MCF 10A (cell line): Measurements from ENCODE around the gene ENTREP1. TPM values are rescaled to one million over a fixed set of nuclear protein-coding genes. Genes with fewer than 3 reads are reported as not detected.

Source experiments
- BruUV-seq: library from RNA; stranded (reverse); fragments of 400-500 nt; replicated peaks from 2 replicates; lab custom pipeline; 2021; lab: Mats Ljungman, UMichigan
- CTCF ChIA-PET: fragments of 300-600 bp; sonication (Branson Sonifier 250); formaldehyde crosslinking; extraction: SDS; loops from one replicate; lab custom pipeline; 2021; ENCODE audit warnings: antibody characterized with exemption, inconsistent platforms; lab: Yijun Ruan, JAX
- POLR2A ChIA-PET: fragments of 300-600, 350-650 bp; sonication (Branson Sonifier 250); formaldehyde crosslinking; extraction: SDS; loops from one replicate; lab custom pipeline; 2020; ENCODE audit warnings: antibody characterized with exemption, inconsistent platforms; lab: Yijun Ruan, JAX
- DNase-seq: peaks from one replicate; pipeline ENCODE4 v3.0.0-alpha.2; 2018; ENCODE audit not compliant: unreplicated experiment
- H3K27ac Mint-ChIP-seq: one replicate; pipeline ENCODE4 v1.8.0; 2022; ENCODE audit warnings: mild to moderate bottlenecking, low read depth, mixed read lengths; ENCODE audit not compliant: unreplicated experiment
- H3K27me3 Mint-ChIP-seq: one replicate; pipeline ENCODE4 v1.8.0; 2022; ENCODE audit warnings: mixed read lengths; ENCODE audit not compliant: insufficient read depth, unreplicated experiment
- H3K36me3 Mint-ChIP-seq: one replicate; pipeline ENCODE4 v1.8.0; 2022; ENCODE audit warnings: mild to moderate bottlenecking, moderate library complexity, mixed read lengths; ENCODE audit not compliant: insufficient read depth, unreplicated experiment
- H3K4me1 Mint-ChIP-seq: one replicate; pipeline ENCODE4 v1.8.0; 2022; ENCODE audit warnings: mixed read lengths; ENCODE audit not compliant: insufficient read depth, unreplicated experiment
- H3K4me3 Mint-ChIP-seq: one replicate; pipeline ENCODE4 v1.8.0; 2022; ENCODE audit warnings: mild to moderate bottlenecking, moderate library complexity, mixed read lengths; ENCODE audit not compliant: unreplicated experiment
- H3K9me3 Mint-ChIP-seq: one replicate; pipeline ENCODE4 v1.8.0; 2022; ENCODE audit warnings: mixed read lengths; ENCODE audit not compliant: unreplicated experiment
- intact Hi-C: fragments of 100-400 bp; cut with micrococcal nuclease; formaldehyde crosslinking; loops from 2 replicates; pipeline ENCODE4 v1.14.1; 2022
- total RNA-seq: library from RNA; stranded (reverse); gene quantifications from 2 replicates; pipeline ENCODE4 v1.2.3, GENCODE V29; 2022
- TF ChIP-seq, protein P1 (sequence below): fragments of 200-600 bp; IDR thresholded peaks from one replicate; pipeline ENCODE4 v1.8.0; 2022; ENCODE audit warnings: antibody characterized with exemption, mild to moderate bottlenecking; ENCODE audit not compliant: unreplicated experiment

ENTREP1 gene
- total RNA-seq, 1 experiment from 2014 or later, result 0.35 TPM

DNA sequence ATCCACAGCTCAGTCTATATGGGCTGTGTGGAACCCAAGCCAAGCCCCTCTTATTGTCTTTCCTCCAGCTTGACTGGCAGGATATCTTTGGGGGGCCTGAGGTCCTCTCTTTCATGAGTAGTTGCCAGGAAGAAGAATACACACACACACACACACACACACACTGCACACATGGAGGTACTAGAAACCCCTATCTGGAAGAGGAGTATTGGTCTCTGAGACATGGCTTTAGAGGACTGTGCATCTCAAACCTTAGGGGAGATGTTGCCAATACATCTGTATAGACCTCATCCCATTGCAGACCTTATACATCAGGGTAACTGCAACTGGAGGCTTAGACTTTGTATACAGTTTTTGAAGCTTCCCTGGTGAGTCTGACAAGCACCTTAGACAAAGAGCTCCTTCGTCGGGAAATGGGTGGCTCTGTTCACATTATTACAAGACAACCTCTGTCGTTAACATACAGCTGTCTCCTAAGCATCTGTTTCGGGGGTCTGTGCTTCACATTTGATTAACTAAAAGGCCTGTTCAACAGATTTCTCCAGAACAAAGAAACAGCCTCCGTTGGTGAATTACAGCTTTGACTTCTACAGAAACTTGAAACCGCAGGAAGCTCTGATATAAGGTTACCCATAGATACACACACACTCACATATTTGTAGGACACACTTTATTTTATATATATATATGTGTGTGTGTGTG, 5.5 kb upstream of the ENTREP1 start:
- no TSS peak for BruUV-seq
- H3K27me3 Mint-ChIP-seq, result no peaks in the 10 kb centered on the region
- intact Hi-C loops, result no loop called here
- H3K4me3 Mint-ChIP-seq, result no peak overlapping the region
- DNase-seq, result no peak
- TF ChIP-seq, protein P1, sequence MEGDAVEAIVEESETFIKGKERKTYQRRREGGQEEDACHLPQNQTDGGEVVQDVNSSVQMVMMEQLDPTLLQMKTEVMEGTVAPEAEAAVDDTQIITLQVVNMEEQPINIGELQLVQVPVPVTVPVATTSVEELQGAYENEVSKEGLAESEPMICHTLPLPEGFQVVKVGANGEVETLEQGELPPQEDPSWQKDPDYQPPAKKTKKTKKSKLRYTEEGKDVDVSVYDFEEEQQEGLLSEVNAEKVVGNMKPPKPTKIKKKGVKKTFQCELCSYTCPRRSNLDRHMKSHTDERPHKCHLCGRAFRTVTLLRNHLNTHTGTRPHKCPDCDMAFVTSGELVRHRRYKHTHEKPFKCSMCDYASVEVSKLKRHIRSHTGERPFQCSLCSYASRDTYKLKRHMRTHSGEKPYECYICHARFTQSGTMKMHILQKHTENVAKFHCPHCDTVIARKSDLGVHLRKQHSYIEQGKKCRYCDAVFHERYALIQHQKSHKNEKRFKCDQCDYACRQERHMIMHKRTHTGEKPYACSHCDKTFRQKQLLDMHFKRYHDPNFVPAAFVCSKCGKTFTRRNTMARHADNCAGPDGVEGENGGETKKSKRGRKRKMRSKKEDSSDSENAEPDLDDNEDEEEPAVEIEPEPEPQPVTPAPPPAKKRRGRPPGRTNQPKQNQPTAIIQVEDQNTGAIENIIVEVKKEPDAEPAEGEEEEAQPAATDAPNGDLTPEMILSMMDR, result no peak
- CTCF ChIA-PET, result interaction anchor here (0.6 to 2.0 kb wide), 2 partner anchors 9 to 11 kb away, joined by 3 to 5 read pairs; no protein-coding TSS in a partner anchor
- no peaks in the 10 kb centered on the region for H3K9me3 Mint-ChIP-seq
- H3K27ac Mint-ChIP-seq, result no peak overlapping the region
- no peaks in the 10 kb centered on the region for H3K36me3 Mint-ChIP-seq
- no peaks in the 10 kb centered on the region for H3K4me1 Mint-ChIP-seq
- POLR2A ChIA-PET, result interaction anchor here (0.8 to 0.9 kb wide), 2 partner anchors 16 to 22 kb away, joined by 3 read pairs; no protein-coding TSS in a partner anchor

DNA sequence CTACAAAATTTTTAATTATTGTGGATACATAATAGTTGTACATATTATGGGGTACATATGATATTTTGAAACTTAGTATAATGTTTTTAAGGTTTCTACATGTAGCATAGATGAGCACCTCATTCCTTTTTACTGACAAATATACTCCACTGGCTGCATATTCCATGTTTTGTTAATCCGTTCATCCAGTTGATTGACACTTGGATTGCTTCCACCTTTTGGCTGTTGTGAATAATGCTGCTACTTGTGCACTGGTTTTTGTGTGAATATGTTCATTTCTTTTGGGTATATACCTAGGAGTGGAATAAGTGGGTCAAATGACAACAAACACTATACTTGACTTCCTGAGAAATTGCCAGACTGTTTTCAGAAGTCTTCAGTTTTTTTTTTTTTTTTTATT, 2.8 kb upstream of the ENTREP1 start:
- ChIA-PET CTCF (interaction anchor here (0.7 to 1.2 kb wide), 2 partner anchors 12 to 27 kb away, joined by 5 to 7 read pairs; no protein-coding TSS in a partner anchor), POLR2A (interaction anchor here (0.7 kb wide), 1 partner anchor 22 kb away, joined by 3 read pairs; no protein-coding TSS in a partner anchor)
- DNase-seq, result peak; percentile 10
- TF ChIP-seq, protein P1, result no peak
- intact Hi-C loops, result no loop called here
- H3K27ac Mint-ChIP-seq, result no peak overlapping the region
- H3K4me3 Mint-ChIP-seq, result no peak overlapping the region
- H3K4me1 Mint-ChIP-seq, result no peaks in the 10 kb centered on the region
- no peaks in the 10 kb centered on the region for H3K9me3 Mint-ChIP-seq
- peaks cover 20% of the 10 kb centered on the region for H3K27me3 Mint-ChIP-seq
- no peaks in the 10 kb centered on the region for H3K36me3 Mint-ChIP-seq
- no TSS peak for BruUV-seq

GRCh38 chr9:69323861-69324260, 1.2 kb upstream of the ENTREP1 start:
- intact Hi-C loops, result no loop called here
- Mint-ChIP-seq H3K27ac (no peak overlapping the region), H3K9me3 (no peaks in the 10 kb centered on the region), H3K4me1 (no peaks in the 10 kb centered on the region), H3K36me3 (no peaks in the 10 kb centered on the region), H3K4me3 (no peak overlapping the region), H3K27me3 (peaks cover 37% of the 10 kb centered on the region)
- ChIA-PET POLR2A (no interaction called here), CTCF (interaction anchor here (0.6 to 1.0 kb wide), 8 partner anchors 63 to 756 kb away, joined by 3 to 5 read pairs (median 3); no protein-coding TSS in a partner anchor)
- TF ChIP-seq, protein P1, result no peak
- DNase-seq, result no peak
- BruUV-seq, result no TSS peak

GRCh38 chr9:69325409-69326212, 596 bp downstream of the ENTREP1 start:
- ChIA-PET CTCF (interaction anchor here (0.6 to 0.9 kb wide), 4 partner anchors 32 to 130 kb away, joined by 3 to 4 read pairs (median 3); no protein-coding TSS in a partner anchor), POLR2A (interaction anchor here (1.2 kb wide), 1 partner anchor 9 kb away, joined by 3 read pairs; no protein-coding TSS in a partner anchor)
- H3K4me3 Mint-ChIP-seq, result peak overlapping the region; percentile 62
- H3K9me3 Mint-ChIP-seq, result no peaks in the 10 kb centered on the region
- H3K36me3 Mint-ChIP-seq, result no peaks in the 10 kb centered on the region
- intact Hi-C loops, result no loop called here
- no peak for DNase-seq
- TF ChIP-seq, protein P1, result no peak
- no TSS peak for BruUV-seq
- no peak overlapping the region for H3K27ac Mint-ChIP-seq
- no peaks in the 10 kb centered on the region for H3K4me1 Mint-ChIP-seq
- H3K27me3 Mint-ChIP-seq, result peaks cover 40% of the 10 kb centered on the region
